ENCODE data around the gene AGRP. TPM values are rescaled to one million over a fixed set of nuclear protein-coding genes. Genes with fewer than 3 reads are reported as not detected.
A peak's percentile ranks its signal among the peaks of the same experiment; 100 is the strongest.

Gene AGRP, protein sequence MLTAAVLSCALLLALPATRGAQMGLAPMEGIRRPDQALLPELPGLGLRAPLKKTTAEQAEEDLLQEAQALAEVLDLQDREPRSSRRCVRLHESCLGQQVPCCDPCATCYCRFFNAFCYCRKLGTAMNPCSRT
- total RNA-seq (2014; rRNA removed; shearing (Covaris generic)): not detected in 2 replicates
- total RNA-seq (2022): 0.52 TPM in 1 of 2 replicates, not detected in the other
- Bru-seq, nascent RNA: not detected
- not detected for BruChase-seq, experiment 1, labeled RNA remaining after a 6-hour chase
- BruChase-seq, experiment 2, labeled RNA remaining after a 2-hour chase: percentile 17 among the genes with signal in this experiment
- long read RNA-seq: 0 reads

DNA sequence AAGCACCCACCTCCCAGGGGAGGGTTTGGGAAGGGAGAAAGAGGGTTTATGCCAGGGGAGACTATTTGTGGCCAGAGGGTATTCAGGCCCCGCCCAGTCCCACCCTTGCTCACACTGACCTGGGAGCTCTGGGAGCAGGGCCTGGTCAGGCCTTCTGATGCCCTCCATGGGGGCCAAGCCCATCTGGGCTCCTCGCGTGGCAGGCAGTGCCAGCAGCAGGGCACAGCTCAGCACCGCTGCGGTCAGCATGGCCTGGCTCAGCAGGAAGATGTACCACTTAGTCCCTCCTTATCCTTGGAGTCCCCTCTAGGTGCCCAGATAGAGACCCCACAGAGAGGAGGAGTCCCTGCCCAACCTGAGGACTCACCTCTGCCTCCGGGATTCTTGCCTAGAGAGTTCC, at the start of gene AGRP:
Gene AGRP (minus strand): TSS at position 398 of the 400 bp plus-strand sequence. CDS start 149 bp downstream, at position 249.
- ChIA-PET CTCF (ENCODE audit: unreplicated experiment) (no interaction called here), POLR2A (interaction anchor here (0.6 to 3.7 kb wide), 3 partner anchors 31 to 987 kb away, joined by 5 to 23 read pairs (median 21); no protein-coding TSS in a partner anchor)

DNA sequence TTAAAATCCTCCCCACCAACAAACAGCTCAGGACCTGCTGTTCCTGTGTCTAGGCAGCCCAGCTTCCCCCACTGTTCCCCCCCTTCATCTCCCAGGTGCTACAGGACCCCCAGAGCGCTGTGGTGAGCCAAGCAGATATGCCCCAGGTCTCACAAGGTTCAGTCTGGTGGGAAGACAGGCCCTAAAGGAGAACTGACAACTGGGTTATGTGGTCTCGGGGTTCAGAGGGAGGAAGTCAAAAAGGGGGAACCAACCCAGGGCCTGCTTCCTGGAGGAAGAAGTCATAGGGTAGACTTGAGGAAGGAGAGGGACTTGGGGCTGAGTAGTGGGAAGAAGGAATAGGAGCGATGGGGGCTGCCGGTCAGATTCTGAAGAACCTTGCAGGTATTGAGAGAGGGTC, 47.9 kb upstream of the AGRP start:
- CTCF ChIA-PET (ENCODE audit: unreplicated experiment): interaction anchor here (2.4 kb wide), 1 partner anchor 16 kb away, joined by 10 read pairs; no protein-coding TSS in a partner anchor
- Histone ChIP-seq H3K9me2 (ENCODE audit: insufficient read depth, low read length) (no peaks in the 10 kb centered on the region), H3K4me3 (ENCODE audit: low read depth, low read length, poor library complexity, severe bottlenecking) (no peak overlapping the region), H3K27ac (ENCODE audit: low read depth, low read length, poor library complexity, severe bottlenecking) (peak overlapping the region; percentile 34), H3K79me2 (ENCODE audit: insufficient read depth, low read depth, low read length) (no peaks in the 10 kb centered on the region), H3K4me1 (ENCODE audit: insufficient read depth, low read length, poor library complexity, severe bottlenecking) (peaks cover 50% of the 10 kb centered on the region), H3K9me3 (ENCODE audit: low read length) (no peaks in the 10 kb centered on the region), H4K20me1 (ENCODE audit: insufficient read depth, low read length) (no peaks in the 10 kb centered on the region), H3K4me2 (ENCODE audit: low read length) (peak overlapping the region; percentile 61), H3K36me3 (ENCODE audit: insufficient read depth, low read length) (no peaks in the 10 kb centered on the region), H2AFZ (ENCODE audit: low read length) (no peak overlapping the region)
- BruUV-seq (replicated peaks): no TSS peak
- DNase-seq (ENCODE audit: low spot score): peak; percentile 33
- TF ChIP-seq EZH2phosphoT487 (IDR thresholded peaks at IDR 0.05; ENCODE audit: borderline replicate concordance, low read depth, low read length): no peak
- TF ChIP-seq, protein P1, sequence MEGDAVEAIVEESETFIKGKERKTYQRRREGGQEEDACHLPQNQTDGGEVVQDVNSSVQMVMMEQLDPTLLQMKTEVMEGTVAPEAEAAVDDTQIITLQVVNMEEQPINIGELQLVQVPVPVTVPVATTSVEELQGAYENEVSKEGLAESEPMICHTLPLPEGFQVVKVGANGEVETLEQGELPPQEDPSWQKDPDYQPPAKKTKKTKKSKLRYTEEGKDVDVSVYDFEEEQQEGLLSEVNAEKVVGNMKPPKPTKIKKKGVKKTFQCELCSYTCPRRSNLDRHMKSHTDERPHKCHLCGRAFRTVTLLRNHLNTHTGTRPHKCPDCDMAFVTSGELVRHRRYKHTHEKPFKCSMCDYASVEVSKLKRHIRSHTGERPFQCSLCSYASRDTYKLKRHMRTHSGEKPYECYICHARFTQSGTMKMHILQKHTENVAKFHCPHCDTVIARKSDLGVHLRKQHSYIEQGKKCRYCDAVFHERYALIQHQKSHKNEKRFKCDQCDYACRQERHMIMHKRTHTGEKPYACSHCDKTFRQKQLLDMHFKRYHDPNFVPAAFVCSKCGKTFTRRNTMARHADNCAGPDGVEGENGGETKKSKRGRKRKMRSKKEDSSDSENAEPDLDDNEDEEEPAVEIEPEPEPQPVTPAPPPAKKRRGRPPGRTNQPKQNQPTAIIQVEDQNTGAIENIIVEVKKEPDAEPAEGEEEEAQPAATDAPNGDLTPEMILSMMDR (conservative IDR thresholded peaks at IDR 0.05; ENCODE audit: low read length): no peak
- POLR2A ChIA-PET: interaction anchor here (0.5 to 1.4 kb wide), 4 partner anchors 16 to 34 kb away, joined by 3 to 13 read pairs (median 4); no protein-coding TSS in a partner anchor
- intact Hi-C loops (cut with micrococcal nuclease; ENCODE audit: unreplicated experiment): no loop called here

More for the DNA sequence above, at the start of gene AGRP:
- no TSS peak for BruUV-seq (replicated peaks)
- TF ChIP-seq, protein P1 (conservative IDR thresholded peaks at IDR 0.05; ENCODE audit: low read length): no peak
- no peak for TF ChIP-seq EZH2phosphoT487 (IDR thresholded peaks at IDR 0.05; ENCODE audit: borderline replicate concordance, low read depth, low read length)
- no peak for DNase-seq (ENCODE audit: low spot score)
- Histone ChIP-seq H3K36me3 (ENCODE audit: insufficient read depth, low read length) (peaks cover 13% of the 10 kb centered on the region), H2AFZ (ENCODE audit: low read length) (peak within 1 kb of the TSS; percentile 60; the same call in 1 of the 2 replicates), H3K79me2 (ENCODE audit: insufficient read depth, low read depth, low read length) (peaks cover 36% of the 10 kb centered on the region; the same call in 1 of the 2 replicates), H3K9me2 (ENCODE audit: insufficient read depth, low read length) (no peaks in the 10 kb centered on the region), H3K9me3 (ENCODE audit: low read length) (no peaks in the 10 kb centered on the region), H3K4me1 (ENCODE audit: insufficient read depth, low read length, poor library complexity, severe bottlenecking) (peaks cover 56% of the 10 kb centered on the region), H4K20me1 (ENCODE audit: insufficient read depth, low read length) (no peaks in the 10 kb centered on the region), H3K4me3 (ENCODE audit: low read depth, low read length, poor library complexity, severe bottlenecking) (peak within 1 kb of the TSS; percentile 88), H3K4me2 (ENCODE audit: low read length) (peak within 1 kb of the TSS; percentile 95), H3K27ac (ENCODE audit: low read depth, low read length, poor library complexity, severe bottlenecking) (peak within 1 kb of the TSS; percentile 72)
- intact Hi-C loops (cut with micrococcal nuclease; ENCODE audit: unreplicated experiment): no loop called here

Data from OCI-LY7 (cell line).